AG09319 (cell line): ENCODE results near the gene MAP1LC3B2.

Source experiments
- DNase-seq: peaks from one replicate; pipeline ENCODE4 v3.0.0-alpha.2; 2010; ENCODE audit warnings: low read depth; ENCODE audit errors: extremely low read depth
- CTCF ChIP-seq: IDR thresholded peaks from 2 replicates; pipeline ENCODE4 v1.5.1; 2011; ENCODE audit warnings: low read depth, mild to moderate bottlenecking, inconsistent platforms, low read length, moderate library complexity

MAP1LC3B2 gene

GRCh38 chr12:116541547-116542344, 17.4 kb upstream of the MAP1LC3B2 start:
- TF ChIP-seq CTCF: no peak
- no peak for DNase-seq

DNA sequence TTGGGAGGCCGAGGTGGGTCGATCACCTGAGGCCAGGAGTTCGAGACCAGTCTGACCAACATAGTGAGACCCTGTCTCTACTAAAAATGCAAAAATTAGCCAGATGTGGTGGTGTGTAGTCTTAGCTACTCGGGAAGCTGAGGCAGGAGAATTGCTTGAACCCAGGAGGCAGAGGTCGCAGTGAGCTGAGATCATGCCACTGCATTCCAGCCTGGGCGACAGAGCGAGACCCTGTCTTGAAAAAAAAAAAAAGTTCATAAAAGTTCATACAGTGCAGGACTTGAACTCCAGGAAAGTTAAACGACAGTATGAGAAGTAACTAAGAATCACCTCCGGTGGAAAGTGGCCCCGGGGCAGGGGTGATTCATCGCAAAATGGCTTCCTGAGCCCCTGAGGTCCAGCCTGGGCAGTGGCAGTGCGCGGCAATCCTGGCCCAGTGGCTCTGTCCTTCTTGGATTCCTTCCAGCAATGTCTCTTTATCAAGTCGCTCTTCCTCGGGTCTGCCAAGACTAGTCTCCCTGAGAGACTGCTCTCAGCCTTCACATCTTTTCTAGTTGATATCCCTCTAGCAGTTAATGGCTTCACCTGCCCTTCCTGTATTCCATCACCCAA, 16.7 kb upstream of the MAP1LC3B2 start:
- no peak for DNase-seq
- no peak for TF ChIP-seq CTCF

GRCh38 chr12:116544656-116545055, 14.5 kb upstream of the MAP1LC3B2 start:
- DNase-seq: no peak
- TF ChIP-seq CTCF: no peak

DNA sequence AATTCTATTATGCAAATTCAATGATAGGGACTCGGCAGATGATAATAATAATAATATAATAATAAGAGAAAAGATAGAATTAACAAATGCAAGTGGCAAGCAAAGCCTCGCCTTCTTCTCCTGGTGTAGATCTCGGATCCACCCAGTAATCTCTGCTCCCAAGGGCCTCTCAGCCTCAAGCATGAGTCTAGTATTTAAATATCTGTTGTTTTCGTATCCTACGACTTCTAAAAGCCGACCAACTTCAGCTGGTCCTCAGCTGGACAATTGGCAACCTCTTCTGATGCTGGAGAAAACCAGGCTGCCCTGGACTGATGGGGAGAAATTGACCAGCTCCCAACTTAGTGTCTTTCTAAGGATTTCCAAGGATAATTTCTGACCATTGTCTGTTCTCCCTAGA, 14.0 kb upstream of the MAP1LC3B2 start:
- DNase-seq: no peak
- no peak for TF ChIP-seq CTCF

GRCh38 chr12:116545936-116546335, 13.2 kb upstream of the MAP1LC3B2 start:
- no peak for DNase-seq
- no peak for TF ChIP-seq CTCF

DNA sequence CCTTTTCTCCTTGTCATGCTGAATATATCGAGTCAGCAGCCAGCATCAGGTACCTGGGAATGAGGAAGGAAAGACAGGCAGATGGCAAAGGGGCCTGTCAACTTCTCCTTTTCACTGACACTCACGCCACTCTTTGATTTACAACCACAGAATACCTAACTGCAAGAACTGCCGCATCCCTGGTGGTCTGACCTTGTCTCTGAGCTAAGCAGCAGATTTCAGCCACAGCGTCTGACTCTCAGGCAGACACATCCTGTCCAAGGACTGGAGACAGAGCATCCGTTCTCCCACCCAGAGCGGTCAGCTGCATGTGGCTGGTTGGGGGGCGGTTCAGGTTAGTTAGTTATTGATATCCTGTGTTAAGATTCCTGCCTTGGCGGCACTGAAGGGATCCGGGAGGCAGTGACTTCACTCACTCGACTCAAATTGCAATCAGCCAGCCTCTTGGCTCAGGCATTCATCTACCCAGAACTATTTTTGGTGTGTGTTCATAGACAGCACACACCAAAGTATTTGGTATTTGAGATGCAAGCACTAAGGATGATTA, 11.2 kb upstream of the MAP1LC3B2 start:
- TF ChIP-seq CTCF: no peak
- no peak for DNase-seq

DNA sequence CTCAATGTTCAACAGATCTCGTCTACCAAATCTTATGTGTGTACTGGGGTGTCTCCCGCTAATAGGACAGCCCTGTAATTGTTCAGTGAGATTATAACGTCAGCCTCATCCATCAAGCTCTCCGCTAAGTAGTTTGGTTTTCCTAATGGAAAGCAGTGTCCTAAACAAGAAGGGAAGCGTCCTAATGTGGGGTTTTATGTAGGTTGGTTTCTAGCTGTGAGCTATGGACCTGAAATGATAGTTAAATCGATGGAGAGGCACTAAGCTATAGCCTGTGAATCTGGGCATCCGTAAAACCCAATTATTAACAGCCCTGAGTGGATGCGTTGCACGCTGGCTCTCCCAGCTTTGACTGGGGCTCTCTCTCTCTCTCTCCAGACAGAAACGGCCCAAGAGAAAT, 9.2 kb upstream of the MAP1LC3B2 start:
- no peak for DNase-seq

More for the DNA sequence above, 9.2 kb upstream of the MAP1LC3B2 start:
- TF ChIP-seq CTCF: no peak
